NCI-H2029 (cell line): ENCODE measurements around the gene ATOH8.

ENCODE experiments used
- DNase-seq: peaks from one replicate; lab custom pipeline; 2025; lab: John Stamatoyannopoulos, UW

ATOH8 gene

GRCh38 chr2:85786865-85787264 is 33.1 kb downstream of the ATOH8 start:
- no peak for DNase-seq

- DNase-seq: no peak
These were observed 33.6 kb downstream of the ATOH8 start for GRCh38 chr2:85787282-85787980.

- no peak for DNase-seq
These were observed 34.2 kb downstream of the ATOH8 start for GRCh38 chr2:85787981-85788340.

GRCh38 chr2:85788603-85789002 is 34.8 kb downstream of the ATOH8 start:
- no peak for DNase-seq

- DNase-seq: no peak
These were observed 35.5 kb downstream of the ATOH8 start for GRCh38 chr2:85789271-85789670.

- no peak for DNase-seq
These were observed 36.2 kb downstream of the ATOH8 start for GRCh38 chr2:85790032-85790431.

- DNase-seq: no peak
These were observed 36.9 kb downstream of the ATOH8 start for GRCh38 chr2:85790499-85791188.

GRCh38 chr2:85791704-85792565 is 38.1 kb downstream of the ATOH8 start:
- DNase-seq: no peak

- DNase-seq: no peak
These were observed 39.1 kb downstream of the ATOH8 start for GRCh38 chr2:85792783-85793441.

GRCh38 chr2:85793584-85793983 is 39.8 kb downstream of the ATOH8 start:
- no peak for DNase-seq

GRCh38 chr2:85794038-85794441 is 40.2 kb downstream of the ATOH8 start:
- no peak for DNase-seq

- DNase-seq: no peak
These were observed 40.8 kb downstream of the ATOH8 start for GRCh38 chr2:85794491-85795121.

- no peak for DNase-seq
These were observed 41.7 kb downstream of the ATOH8 start for GRCh38 chr2:85795331-85796045.

- DNase-seq: no peak
These were observed 42.2 kb downstream of the ATOH8 start for GRCh38 chr2:85796046-85796340.

- DNase-seq: no peak
These were observed 42.8 kb downstream of the ATOH8 start for GRCh38 chr2:85796341-85797262.

GRCh38 chr2:85797263-85797660 is 43.5 kb downstream of the ATOH8 start:
- no peak for DNase-seq

GRCh38 chr2:85797921-85798320 is 44.1 kb downstream of the ATOH8 start:
- DNase-seq: no peak

- no peak for DNase-seq
These were observed 45.6 kb downstream of the ATOH8 start for GRCh38 chr2:85799215-85799956.

- DNase-seq: no peak
These were observed 46.8 kb downstream of the ATOH8 start for GRCh38 chr2:85800586-85800985.

GRCh38 chr2:85801871-85802270 is 48.1 kb downstream of the ATOH8 start:
- DNase-seq: no peak
